Muscle layer of colon (tissue), 2 donors: ENCODE data around the gene ADAM10.

ENCODE experiments used
- H3K27ac ChIP-seq: one replicate; pipeline ENCODE4 v1.7.0; 2013; ENCODE audit warnings: low read depth, mild to moderate bottlenecking, low read length, moderate library complexity
- H3K27me3 ChIP-seq, 2 donors: one replicate each; pipeline ENCODE4 v1.7.0; 2013; ENCODE audit warnings: low read length in 2 of 2, mild to moderate bottlenecking in 2 of 2; ENCODE audit not compliant: insufficient read depth in 2 of 2, control insufficient read depth in 1 of 2
- H3K36me3 ChIP-seq: one replicate; pipeline ENCODE4 v1.7.0; 2013; ENCODE audit warnings: mild to moderate bottlenecking, low read length; ENCODE audit not compliant: insufficient read depth
- H3K4me1 ChIP-seq: one replicate; pipeline ENCODE4 v1.7.0; 2013; ENCODE audit warnings: mild to moderate bottlenecking, low read length; ENCODE audit not compliant: insufficient read depth
- H3K4me3 ChIP-seq, 2 donors: one replicate each; pipeline ENCODE4 v1.7.0; 2013; ENCODE audit warnings: low read length in 2 of 2, low read depth in 1 of 2, mild to moderate bottlenecking in 1 of 2, moderate library complexity in 1 of 2
- H3K9ac ChIP-seq: one replicate; pipeline ENCODE4 v1.7.0; 2013; ENCODE audit warnings: low read length
- H3K9me3 ChIP-seq: one replicate; pipeline ENCODE4 v1.7.0; 2013; ENCODE audit warnings: mild to moderate bottlenecking, low read length
- donor health status: abdominal sarcoma.
- donor health status: Adenocarcinoma of cecum.

ADAM10 gene

DNA sequence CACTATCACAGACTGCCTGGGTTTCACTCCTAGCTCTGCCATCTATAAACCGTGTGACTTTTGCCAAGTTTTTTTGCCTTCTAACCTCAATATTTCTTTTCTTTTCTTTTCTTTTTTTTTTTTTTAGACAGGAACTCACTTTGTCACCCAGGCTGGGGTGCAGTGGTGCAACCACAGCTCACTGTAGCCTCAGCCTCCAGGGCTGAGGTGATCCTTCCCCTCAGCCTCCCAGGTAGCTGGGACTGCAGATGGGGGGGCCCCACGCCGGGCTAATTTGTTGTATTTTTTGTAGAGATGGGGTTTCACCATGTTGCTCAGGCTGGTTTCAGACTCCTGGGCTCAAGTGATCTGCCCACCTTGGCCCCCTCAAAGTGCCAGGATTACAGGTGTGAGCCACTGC, 3.2 kb upstream of the ADAM10 start:
- H3K9ac ChIP-seq, result no peak overlapping the region
- no peaks in the 10 kb centered on the region for H3K9me3 ChIP-seq
- no peak overlapping the region for H3K27ac ChIP-seq
- no peaks in the 10 kb centered on the region for H3K27me3 ChIP-seq
- H3K36me3 ChIP-seq, result no peaks in the 10 kb centered on the region
- no peak overlapping the region for H3K4me3 ChIP-seq
- H3K4me1 ChIP-seq, result peaks cover 5% of the 10 kb centered on the region

DNA sequence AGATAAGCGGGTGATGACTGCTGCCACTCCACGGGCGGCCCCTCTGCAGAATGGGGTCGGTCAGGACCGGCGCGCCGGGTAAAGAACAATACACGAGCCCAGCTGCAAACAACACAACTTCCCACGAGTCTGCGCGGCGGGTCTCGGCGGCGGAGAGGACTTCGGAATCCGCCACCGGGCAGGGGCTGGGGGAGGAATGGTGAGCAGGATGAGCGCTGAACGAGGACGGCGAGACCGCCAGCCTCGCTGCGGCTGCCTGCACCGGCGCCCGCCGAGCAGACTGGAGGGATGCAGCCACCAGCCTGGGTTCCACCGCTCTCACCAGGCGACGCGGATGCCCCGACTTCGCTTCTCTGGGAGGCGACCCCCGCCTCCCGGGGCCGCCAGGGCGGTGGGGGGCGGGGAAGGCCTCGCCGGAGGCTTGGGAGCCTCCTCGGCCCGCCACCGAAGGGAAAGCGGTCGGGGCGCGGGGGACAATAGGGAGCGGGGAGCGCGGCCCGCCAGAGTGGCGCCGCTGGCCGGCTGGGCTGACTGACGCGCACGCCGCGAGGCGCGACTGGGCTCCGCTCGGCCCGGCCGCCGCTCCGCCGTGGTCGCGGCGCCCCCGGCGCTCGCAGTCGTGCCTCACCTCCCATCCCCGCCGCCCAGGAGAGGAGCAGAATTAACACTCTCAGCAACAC, 515 bp downstream of the ADAM10 start:
- H3K4me3 ChIP-seq, result peak overlapping the region; percentile 81 to 92

GRCh38 chr15:58748040-58748851, 1.3 kb downstream of the ADAM10 start:
- peak overlapping the region; percentile 97 for H3K27ac ChIP-seq
- no peaks in the 10 kb centered on the region for H3K9me3 ChIP-seq
- H3K27me3 ChIP-seq, result no peaks in the 10 kb centered on the region
- H3K4me1 ChIP-seq, result peaks cover 12% of the 10 kb centered on the region
- no peaks in the 10 kb centered on the region for H3K36me3 ChIP-seq
- H3K4me3 ChIP-seq, result peak overlapping the region; percentile 81 to 92
- H3K9ac ChIP-seq, result peak overlapping the region; percentile 81

More for the DNA sequence above, 515 bp downstream of the ADAM10 start:
- H3K9me3 ChIP-seq, result no peaks in the 10 kb centered on the region
- peak overlapping the region; percentile 81 for H3K9ac ChIP-seq
- H3K36me3 ChIP-seq, result no peaks in the 10 kb centered on the region
- H3K27ac ChIP-seq, result peak overlapping the region; percentile 97
- peaks cover 12% of the 10 kb centered on the region for H3K4me1 ChIP-seq
- H3K27me3 ChIP-seq, result no peaks in the 10 kb centered on the region

GRCh38 chr15:58746174-58746573, 3.3 kb downstream of the ADAM10 start:
- Histone ChIP-seq H3K36me3 (no peaks in the 10 kb centered on the region), H3K27me3 (no peaks in the 10 kb centered on the region), H3K27ac (no peak overlapping the region), H3K4me3 (no peak overlapping the region), H3K4me1 (peaks cover 12% of the 10 kb centered on the region), H3K9me3 (no peaks in the 10 kb centered on the region), H3K9ac (no peak overlapping the region)

GRCh38 chr15:58742819-58743502, 6.5 kb downstream of the ADAM10 start:
- Histone ChIP-seq H3K4me1 (peaks cover 7% of the 10 kb centered on the region), H3K4me3 (no peak overlapping the region), H3K36me3 (no peaks in the 10 kb centered on the region), H3K27me3 (no peaks in the 10 kb centered on the region), H3K9ac (no peak overlapping the region), H3K9me3 (no peaks in the 10 kb centered on the region), H3K27ac (no peak overlapping the region)

GRCh38 chr15:58742022-58742813, 7.3 kb downstream of the ADAM10 start:
- Histone ChIP-seq H3K4me3 (no peak overlapping the region), H3K27ac (no peak overlapping the region), H3K9me3 (no peaks in the 10 kb centered on the region), H3K9ac (no peak overlapping the region), H3K27me3 (no peaks in the 10 kb centered on the region), H3K36me3 (no peaks in the 10 kb centered on the region), H3K4me1 (peaks cover 14% of the 10 kb centered on the region)

- Histone ChIP-seq H3K4me3 (no peak overlapping the region), H3K9ac (no peak overlapping the region), H3K9me3 (no peaks in the 10 kb centered on the region), H3K4me1 (peaks cover 9% of the 10 kb centered on the region), H3K27ac (no peak overlapping the region), H3K36me3 (no peaks in the 10 kb centered on the region), H3K27me3 (no peaks in the 10 kb centered on the region)
Observed at GRCh38 chr15:58741032-58741431, 8.5 kb downstream of the ADAM10 start.

- Histone ChIP-seq H3K27ac (no peak overlapping the region), H3K4me3 (no peak overlapping the region), H3K27me3 (no peaks in the 10 kb centered on the region), H3K4me1 (peaks cover 8% of the 10 kb centered on the region), H3K9ac (no peak overlapping the region), H3K9me3 (no peaks in the 10 kb centered on the region), H3K36me3 (no peaks in the 10 kb centered on the region)
Observed at GRCh38 chr15:58740436-58740835, 9.1 kb downstream of the ADAM10 start.

DNA sequence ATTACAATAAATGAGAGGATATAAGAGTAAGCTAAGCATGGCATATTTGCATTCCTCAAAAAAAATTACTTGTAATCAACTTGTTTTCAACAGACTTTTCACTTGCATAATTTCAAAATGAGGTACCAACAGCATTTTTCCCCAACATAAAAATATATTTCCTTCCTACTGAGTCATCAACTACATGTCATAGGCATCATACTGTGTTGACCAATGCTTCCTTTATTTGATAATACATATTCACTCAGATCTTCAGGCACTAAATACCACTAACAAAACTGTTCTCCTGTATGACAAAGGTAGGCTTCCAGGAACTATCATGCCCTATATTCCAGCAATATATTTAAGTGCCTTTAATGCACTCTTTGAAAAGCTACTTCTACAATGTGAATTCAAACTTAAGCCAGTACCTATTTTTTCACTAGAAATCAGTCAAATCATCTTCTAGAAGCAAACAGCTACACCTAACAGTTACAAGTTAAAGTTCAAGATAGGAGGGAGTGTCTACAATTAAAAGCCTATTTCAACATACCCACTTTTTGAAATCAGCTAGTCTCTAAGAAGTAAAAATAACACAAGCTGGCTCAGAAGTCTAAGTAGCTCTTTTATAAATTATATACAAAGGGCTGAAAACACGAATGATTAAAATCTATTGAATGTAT, 11.3 kb downstream of the ADAM10 start:
- H3K4me1 ChIP-seq, result peaks cover 8% of the 10 kb centered on the region
- no peak overlapping the region for H3K4me3 ChIP-seq
- no peak overlapping the region for H3K9ac ChIP-seq
- no peaks in the 10 kb centered on the region for H3K36me3 ChIP-seq
- no peaks in the 10 kb centered on the region for H3K9me3 ChIP-seq
- no peak overlapping the region for H3K27ac ChIP-seq
- H3K27me3 ChIP-seq, result no peaks in the 10 kb centered on the region

DNA sequence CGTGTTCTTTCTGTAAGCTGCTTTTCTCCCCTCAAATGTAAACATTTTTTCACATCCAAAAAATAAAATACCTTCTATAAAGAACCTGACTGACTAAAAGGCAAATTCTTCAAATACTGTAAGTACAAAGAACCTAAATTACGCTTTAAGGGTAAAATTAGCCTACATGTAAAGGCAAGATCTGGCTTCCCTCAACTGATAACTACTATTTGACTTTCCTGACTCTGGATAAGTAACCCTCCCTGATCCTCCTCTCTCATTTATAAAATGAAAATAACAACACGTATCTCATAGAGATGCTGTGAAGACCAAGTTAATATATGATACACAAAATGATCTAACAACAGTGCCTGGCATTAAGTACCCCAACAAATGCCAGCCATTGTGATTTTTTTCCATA, 12.2 kb downstream of the ADAM10 start:
- Histone ChIP-seq H3K4me1 (peaks cover 8% of the 10 kb centered on the region), H3K27me3 (no peaks in the 10 kb centered on the region), H3K9ac (no peak overlapping the region), H3K4me3 (no peak overlapping the region), H3K27ac (no peak overlapping the region), H3K36me3 (no peaks in the 10 kb centered on the region), H3K9me3 (no peaks in the 10 kb centered on the region)
